Renal cortical epithelial cell (primary cell): ENCODE measurements around the gene NEU3. TPM values are rescaled to one million over a fixed set of nuclear protein-coding genes. Genes with fewer than 3 reads are reported as not detected.
"Not testable (repeated sequence)": the region's sequence is repeated elsewhere in the genome, so short reads cannot be mapped to it uniquely, and the experiment has no call there.

ENCODE experiments used
- DNase-seq: peaks from one replicate; pipeline ENCODE4 v3.0.0-alpha.2; 2011; ENCODE audit warnings: low read depth
- total RNA-seq: library from RNA; depleted of rRNA; stranded (reverse); fragments of >200 nt; gene quantifications from 2 replicates; pipeline ENCODE4 v1.2.3, GENCODE V29; 2014

NEU3 gene
- total RNA-seq, 1 donor from 2014 or later: 18.4 TPM

- no peak for DNase-seq
These were observed 41.3 kb downstream of the NEU3 start for GRCh38 chr11:75029836-75030631.

GRCh38 chr11:75031224-75031753 lies 42.6 kb downstream of the NEU3 start:
- peak; percentile 90 for DNase-seq

GRCh38 chr11:75031771-75032549 lies 43.2 kb downstream of the NEU3 start:
- DNase-seq: peak; percentile 65

GRCh38 chr11:75032550-75032935 lies 43.8 kb downstream of the NEU3 start:
- no peak for DNase-seq

GRCh38 chr11:75033916-75034315 lies 45.2 kb downstream of the NEU3 start:
- DNase-seq: no peak

GRCh38 chr11:75035256-75035655 lies 46.5 kb downstream of the NEU3 start:
- no peak for DNase-seq

- peak; percentile 77 for DNase-seq
These were observed 47.3 kb downstream of the NEU3 start for GRCh38 chr11:75035911-75036565.

GRCh38 chr11:75040167-75040770 lies 51.5 kb downstream of the NEU3 start:
- DNase-seq: no peak

- no peak for DNase-seq
These were observed 52.5 kb downstream of the NEU3 start for GRCh38 chr11:75041263-75041662.

- DNase-seq: not testable (repeated sequence)
These were observed 53.1 kb downstream of the NEU3 start for GRCh38 chr11:75041821-75042220.

- not testable (repeated sequence) for DNase-seq
These were observed 55.8 kb downstream of the NEU3 start for GRCh38 chr11:75044381-75045170.

GRCh38 chr11:75046668-75047067 lies 57.9 kb downstream of the NEU3 start:
- not testable (repeated sequence) for DNase-seq

GRCh38 chr11:75047191-75047590 lies 58.5 kb downstream of the NEU3 start:
- DNase-seq: no peak

GRCh38 chr11:75049501-75050266 lies 61.0 kb downstream of the NEU3 start:
- DNase-seq: peak; percentile 61

- DNase-seq: no peak
These were observed 61.8 kb downstream of the NEU3 start for GRCh38 chr11:75050516-75050915.

GRCh38 chr11:75051043-75051442 lies 62.3 kb downstream of the NEU3 start:
- DNase-seq: peak; percentile 84

- no peak for DNase-seq
These were observed 63.7 kb downstream of the NEU3 start for GRCh38 chr11:75052457-75052856.

GRCh38 chr11:75055511-75055910 lies 66.8 kb downstream of the NEU3 start:
- no peak for DNase-seq

GRCh38 chr11:75056814-75057213 lies 68.1 kb downstream of the NEU3 start:
- peak; percentile 80 for DNase-seq

- no peak for DNase-seq
These were observed 70.6 kb downstream of the NEU3 start for GRCh38 chr11:75059299-75059698.
